Gastroesophageal sphincter (tissue), 4 donors: ENCODE data around the gene ZNF57. TPM values are rescaled to one million over a fixed set of nuclear protein-coding genes. Genes with fewer than 3 reads are reported as not detected.

ENCODE experiments used
- ATAC-seq: fragments of 150-250 bp; one replicate; pipeline ENCODE4 v1.9.1; 2016; ENCODE audit warnings: mild to moderate bottlenecking, moderate library complexity
- H3K27ac ChIP-seq, 4 donors: fragments of 200-600 bp; sonication (generic) in 3 of 4; 1 replicate in 3 of 4; 2 replicates in 1 of 4; pipeline ENCODE4 v1.5.1; 2016 to 2019
- H3K27me3 ChIP-seq: fragments of 200-600 bp; sonication (generic); one replicate; pipeline ENCODE4 v1.5.1; 2019
- H3K36me3 ChIP-seq, 2 donors: fragments of 200-600 bp; sonication (generic); one replicate each; pipeline ENCODE4 v1.5.1; 2019; ENCODE audit warnings: control low read depth in 1 of 2
- H3K4me1 ChIP-seq, 3 donors: fragments of 200-600 bp; sonication (generic); 1 replicate in 2 of 3; 2 replicates in 1 of 3; pipeline ENCODE4 v1.5.1; 2016 to 2019; ENCODE audit warnings: control low read depth in 2 of 3
- H3K4me3 ChIP-seq, 2 donors: fragments of 200-600 bp; sonication (generic); one replicate each; pipeline ENCODE4 v1.5.1; 2019; ENCODE audit warnings: mild to moderate bottlenecking in 1 of 2, moderate library complexity in 1 of 2
- H3K9me3 ChIP-seq, 3 donors: fragments of 200-600 bp; sonication (generic); one replicate each; pipeline ENCODE4 v1.5.1; 2017 to 2019; ENCODE audit warnings: control low read depth in 2 of 3
- CTCF ChIP-seq, 4 experiments: fragments of 200-600 bp in 2 of 4; fragments of 450-650 bp in 2 of 4; sonication (generic) in 1 of 4; IDR thresholded peaks; one replicate each; pipeline ENCODE4 v1.5.1; 2017 to 2019; ENCODE audit warnings: antibody characterized with exemption in 4 of 4, mild to moderate bottlenecking in 2 of 4, moderate library complexity in 2 of 4
- EP300 ChIP-seq: sonication (generic); formaldehyde crosslinking; IDR thresholded peaks from one replicate; pipeline ENCODE4 v1.6.1; 2017; ENCODE audit warnings: antibody characterized with exemption, mild to moderate bottlenecking
- POLR2A ChIP-seq, 2 donors: fragments of 450-650 bp; IDR thresholded peaks; one replicate each; pipeline ENCODE4 v1.6.1; 2017; ENCODE audit warnings: antibody characterized with exemption in 2 of 2, mild to moderate bottlenecking in 2 of 2, moderate library complexity in 1 of 2
- POLR2AphosphoS5 ChIP-seq: sonication (generic); formaldehyde crosslinking; IDR thresholded peaks from one replicate; pipeline ENCODE4 v1.6.1; 2017; ENCODE audit warnings: antibody characterized with exemption
- WGBS, 2 donors: methylation state at CpG; one replicate each; pipeline ENCODE4 v1.1.5; 2018; ENCODE audit warnings: low coverage in 1 of 2; 5-methylcytosine and 5-hydroxymethylcytosine counted together
- total RNA-seq, 4 donors: library from RNA; depleted of rRNA; stranded (reverse); fragments of >200 nt; gene quantifications; one replicate each; pipeline ENCODE4 v1.1.0, GENCODE V29; 2016

ZNF57 gene
- total RNA-seq, 4 donors from 2014 or later = 1.3 to 3.8 (median 2.8) TPM

- ATAC-seq = no peak
- 92 to 96% methylated on average over 4 to 5 of the region's 5 CpGs for WGBS, 2 donors
Measured at GRCh38 chr19:2856457-2857050, 44.2 kb upstream of the ZNF57 start.

GRCh38 chr19:2858864-2859263 lies 41.9 kb upstream of the ZNF57 start:
- Histone ChIP-seq H3K4me1 (no peaks in the 10 kb centered on the region), H3K4me3 (no peak overlapping the region), H3K9me3 (peaks cover 0 to 66% (median 0%) of the 10 kb centered on the region in 3 donors), H3K36me3 (peaks cover 0 to 29% of the 10 kb centered on the region in 2 donors), H3K27me3 (no peaks in the 10 kb centered on the region), H3K27ac (no peak overlapping the region)
- ATAC-seq = no peak
- TF ChIP-seq POLR2A (IDR thresholded peaks at IDR 0.05) = no peak
- TF ChIP-seq CTCF (IDR thresholded peaks at IDR 0.05) = no peak
- no peak for TF ChIP-seq POLR2AphosphoS5
- no peak for TF ChIP-seq EP300
- WGBS, 2 donors = 52 to 60% methylated on average over 1 to 10 of the region's 27 CpGs

More at GRCh38 chr19:2856457-2857050, 44.2 kb upstream of the ZNF57 start:
- Histone ChIP-seq H3K9me3 (peaks cover 0 to 90% (median 3%) of the 10 kb centered on the region in 3 donors), H3K4me1 (no peaks in the 10 kb centered on the region), H3K27me3 (no peaks in the 10 kb centered on the region), H3K4me3 (no peak overlapping the region), H3K27ac (no peak overlapping the region), H3K36me3 (peaks cover 12 to 53% of the 10 kb centered on the region in 2 donors)
- TF ChIP-seq CTCF (IDR thresholded peaks at IDR 0.05) (no peak), EP300 (no peak), POLR2A (IDR thresholded peaks at IDR 0.05) (no peak), POLR2AphosphoS5 (no peak)

- WGBS, 2 donors = 62 to 76% methylated on average over 8 of the region's 10 CpGs
- Histone ChIP-seq H3K9me3 (peaks cover 0 to 17% (median 0%) of the 10 kb centered on the region in 3 donors), H3K27ac (no peak overlapping the region), H3K4me1 (no peaks in the 10 kb centered on the region), H3K27me3 (no peaks in the 10 kb centered on the region), H3K36me3 (no peaks in the 10 kb centered on the region), H3K4me3 (no peak overlapping the region)
- no peak for ATAC-seq
- TF ChIP-seq POLR2A (IDR thresholded peaks at IDR 0.05) (no peak), CTCF (IDR thresholded peaks at IDR 0.05) (no peak), EP300 (no peak), POLR2AphosphoS5 (no peak)
Measured at GRCh38 chr19:2863816-2864215, 36.9 kb upstream of the ZNF57 start.

GRCh38 chr19:2865334-2866100 lies 35.2 kb upstream of the ZNF57 start:
- Histone ChIP-seq H3K27ac (no peak overlapping the region), H3K9me3 (no peaks in the 10 kb centered on the region), H3K4me3 (no peak overlapping the region), H3K36me3 (no peaks in the 10 kb centered on the region), H3K4me1 (no peaks in the 10 kb centered on the region), H3K27me3 (no peaks in the 10 kb centered on the region)
- no peak for ATAC-seq
- WGBS, 2 donors = 61 to 80% methylated on average over 10 to 11 of the region's 12 CpGs
- no peak for TF ChIP-seq POLR2A (IDR thresholded peaks at IDR 0.05)
- no peak for TF ChIP-seq CTCF (IDR thresholded peaks at IDR 0.05)
- TF ChIP-seq EP300 = no peak
- TF ChIP-seq POLR2AphosphoS5 = no peak
